GM10248 (cell line): ENCODE results near the gene INAFM2.

ENCODE experiments used
- CTCF ChIA-PET: fragments of 300-600 bp; sonication (Branson Sonifier 250); formaldehyde crosslinking; extraction: SDS; loops from one replicate; lab custom pipeline; 2021; ENCODE audit warnings: antibody characterized with exemption; lab: Yijun Ruan, JAX
- POLR2A ChIA-PET: fragments of 350-650 bp; sonication (Branson Sonifier 250); formaldehyde crosslinking; extraction: SDS; loops from one replicate; lab custom pipeline; 2020; ENCODE audit warnings: antibody characterized with exemption; lab: Yijun Ruan, JAX
- DNase-seq: peaks from one replicate; pipeline ENCODE4 v3.0.0; 2012; ENCODE audit errors: extremely low spot score
- CTCF ChIP-seq: IDR thresholded peaks from 2 replicates; pipeline ENCODE4 v1.5.1; 2012; ENCODE audit warnings: mild to moderate bottlenecking, low read depth; ENCODE audit errors: extremely low read depth, missing control alignments, control extremely low read depth

The INAFM2 gene

GRCh38 chr15:40296561-40297230 lies 26.8 kb upstream of the INAFM2 start:
- TF ChIP-seq CTCF, result no peak
- POLR2A ChIA-PET, result no interaction called here
- CTCF ChIA-PET, result interaction anchor here (0.9 to 2.2 kb wide), 8 partner anchors 8 to 41 kb away, joined by 3 to 5 read pairs (median 3); no protein-coding TSS in a partner anchor
- DNase-seq, result no peak

GRCh38 chr15:40297356-40297755 lies 26.1 kb upstream of the INAFM2 start:
- TF ChIP-seq CTCF, result no peak
- POLR2A ChIA-PET, result no interaction called here
- no peak for DNase-seq
- CTCF ChIA-PET, result interaction anchor here (0.7 to 3.2 kb wide), 7 partner anchors 8 to 41 kb away, joined by 3 to 11 read pairs (median 3); no protein-coding TSS in a partner anchor

GRCh38 chr15:40298216-40298935 lies 25.1 kb upstream of the INAFM2 start:
- ChIA-PET POLR2A (no interaction called here), CTCF (interaction anchor here (0.7 to 3.2 kb wide), 5 partner anchors 9 to 40 kb away, joined by 3 to 11 read pairs (median 3); no protein-coding TSS in a partner anchor)
- no peak for TF ChIP-seq CTCF
- no peak for DNase-seq

GRCh38 chr15:40300367-40300766 lies 23.1 kb upstream of the INAFM2 start:
- no peak for TF ChIP-seq CTCF
- ChIA-PET POLR2A (no interaction called here), CTCF (interaction anchor here (0.9 to 23.2 kb wide), 4 partner anchors 21 to 37 kb away, joined by 3 to 405 read pairs (median 10); no protein-coding TSS in a partner anchor)
- DNase-seq, result no peak

GRCh38 chr15:40300771-40301170 lies 22.7 kb upstream of the INAFM2 start:
- no peak for DNase-seq
- no peak for TF ChIP-seq CTCF
- ChIA-PET CTCF (interaction anchor here (0.9 to 23.2 kb wide), 4 partner anchors 9 to 37 kb away, joined by 3 to 405 read pairs (median 6); no protein-coding TSS in a partner anchor), POLR2A (no interaction called here)

GRCh38 chr15:40301467-40302179 lies 21.9 kb upstream of the INAFM2 start:
- POLR2A ChIA-PET, result no interaction called here
- no peak for DNase-seq
- TF ChIP-seq CTCF, result no peak
- CTCF ChIA-PET, result interaction anchor here (0.9 to 23.2 kb wide), 5 partner anchors 8 to 36 kb away, joined by 3 to 405 read pairs (median 3); no protein-coding TSS in a partner anchor
